Loucy (cell line): ENCODE measurements around the gene SRPK3.

Experiments
- H2AFZ ChIP-seq: fragments of 200-600 bp; sonication (generic); 2 replicates; pipeline ENCODE4 v1.6.0; 2016; ENCODE audit warnings: antibody characterized with exemption, mild to moderate bottlenecking, low read length, moderate library complexity
- H3F3A ChIP-seq: fragments of 200-600 bp; 2 replicates; pipeline ENCODE4 v1.6.0; 2016; ENCODE audit warnings: antibody characterized with exemption, low read depth, mild to moderate bottlenecking
- H3K27me3 ChIP-seq: fragments of 200-600 bp; sonication (generic); 2 replicates; pipeline ENCODE4 v1.6.1; 2014; ENCODE audit warnings: low read length, mild to moderate bottlenecking; ENCODE audit not compliant: insufficient read depth, poor library complexity, severe bottlenecking
- H3K36me3 ChIP-seq: fragments of 200-600 bp; sonication (generic); 2 replicates; pipeline ENCODE4 v1.6.1; 2016; ENCODE audit warnings: low read length; ENCODE audit not compliant: insufficient read depth
- H3K4me1 ChIP-seq: fragments of 200-600 bp; sonication (generic); 2 replicates; pipeline ENCODE4 v1.5.1; 2014; ENCODE audit warnings: low read length, mild to moderate bottlenecking; ENCODE audit not compliant: insufficient read depth, poor library complexity, severe bottlenecking
- H3K4me2 ChIP-seq: fragments of 200-600 bp; sonication (generic); 2 replicates; pipeline ENCODE4 v1.6.0; 2014; ENCODE audit warnings: antibody characterized with exemption, low read length, low read depth, mild to moderate bottlenecking; ENCODE audit not compliant: poor library complexity, severe bottlenecking
- H3K4me3 ChIP-seq: fragments of 200-600 bp; sonication (generic); 2 replicates; pipeline ENCODE4 v1.5.1; 2014; ENCODE audit warnings: low read length, mild to moderate bottlenecking, mixed read lengths; ENCODE audit not compliant: poor library complexity, severe bottlenecking
- H3K79me2 ChIP-seq: fragments of 200-600 bp; sonication (generic); 2 replicates; pipeline ENCODE4 v1.6.1; 2014; ENCODE audit warnings: low read length; ENCODE audit not compliant: insufficient read depth
- H3K9ac ChIP-seq: fragments of 200-600 bp; sonication (generic); 2 replicates; pipeline ENCODE4 v1.6.0; 2014; ENCODE audit warnings: mild to moderate bottlenecking, low read depth, low read length, moderate library complexity; ENCODE audit not compliant: poor library complexity, severe bottlenecking
- H3K9me2 ChIP-seq: fragments of 200-600 bp; sonication (generic); replicated peaks from 2 replicates; pipeline ENCODE4 v1.6.1; 2016; ENCODE audit warnings: low read depth, low read length, mixed read lengths
- H3K9me3 ChIP-seq: fragments of 200-600 bp; sonication (generic); 2 replicates; pipeline ENCODE4 v1.6.1; 2014; ENCODE audit warnings: mild to moderate bottlenecking, antibody characterized with exemption, low read length, low read depth; ENCODE audit not compliant: insufficient read depth
- H4K20me1 ChIP-seq: fragments of 200-600 bp; sonication (generic); 2 replicates; pipeline ENCODE4 v1.6.0; 2014; ENCODE audit warnings: antibody characterized with exemption, low read length, mild to moderate bottlenecking; ENCODE audit not compliant: insufficient read depth, poor library complexity, severe bottlenecking
- EZH2phosphoT487 ChIP-seq: fragments of 200-600 bp; IDR thresholded peaks from 2 replicates; pipeline ENCODE4 v1.6.1; 2018; ENCODE audit warnings: antibody characterized with exemption, mild to moderate bottlenecking, moderate library complexity, borderline replicate concordance
- TF ChIP-seq, protein P1 (sequence below): fragments of 200-600 bp; sonication (generic); conservative IDR thresholded peaks from 2 replicates; pipeline ENCODE4 v1.5.1; 2014; ENCODE audit warnings: mild to moderate bottlenecking, antibody characterized with exemption, low read length

Gene SRPK3

DNA sequence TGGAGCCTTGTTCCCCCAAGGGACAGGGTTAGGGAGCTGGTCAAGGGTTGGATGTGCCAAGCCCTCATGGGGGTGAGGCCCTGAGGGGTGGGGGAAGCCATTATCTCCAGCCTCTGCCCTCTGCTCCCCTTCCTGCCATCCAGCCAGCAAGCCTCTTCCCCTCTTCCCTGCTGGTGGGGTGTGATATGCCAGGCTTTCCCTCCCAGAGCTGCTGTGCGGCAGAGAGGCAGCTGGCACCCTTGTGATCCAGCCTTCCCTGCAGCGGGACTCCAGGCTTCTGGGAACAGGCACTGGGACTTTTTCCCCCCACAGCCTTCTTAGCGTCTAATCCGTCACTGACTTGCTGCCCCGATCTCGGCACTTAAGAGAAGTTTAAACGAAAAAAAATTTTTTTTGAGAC, 19.9 kb downstream of the SRPK3 start:
- no peak overlapping the region for H3K9ac ChIP-seq
- H3K79me2 ChIP-seq: peaks cover 20% of the 10 kb centered on the region
- no peak overlapping the region for H2AFZ ChIP-seq
- no peak for TF ChIP-seq EZH2phosphoT487
- TF ChIP-seq, protein P1, sequence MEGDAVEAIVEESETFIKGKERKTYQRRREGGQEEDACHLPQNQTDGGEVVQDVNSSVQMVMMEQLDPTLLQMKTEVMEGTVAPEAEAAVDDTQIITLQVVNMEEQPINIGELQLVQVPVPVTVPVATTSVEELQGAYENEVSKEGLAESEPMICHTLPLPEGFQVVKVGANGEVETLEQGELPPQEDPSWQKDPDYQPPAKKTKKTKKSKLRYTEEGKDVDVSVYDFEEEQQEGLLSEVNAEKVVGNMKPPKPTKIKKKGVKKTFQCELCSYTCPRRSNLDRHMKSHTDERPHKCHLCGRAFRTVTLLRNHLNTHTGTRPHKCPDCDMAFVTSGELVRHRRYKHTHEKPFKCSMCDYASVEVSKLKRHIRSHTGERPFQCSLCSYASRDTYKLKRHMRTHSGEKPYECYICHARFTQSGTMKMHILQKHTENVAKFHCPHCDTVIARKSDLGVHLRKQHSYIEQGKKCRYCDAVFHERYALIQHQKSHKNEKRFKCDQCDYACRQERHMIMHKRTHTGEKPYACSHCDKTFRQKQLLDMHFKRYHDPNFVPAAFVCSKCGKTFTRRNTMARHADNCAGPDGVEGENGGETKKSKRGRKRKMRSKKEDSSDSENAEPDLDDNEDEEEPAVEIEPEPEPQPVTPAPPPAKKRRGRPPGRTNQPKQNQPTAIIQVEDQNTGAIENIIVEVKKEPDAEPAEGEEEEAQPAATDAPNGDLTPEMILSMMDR: no peak
- H3K4me2 ChIP-seq: no peak overlapping the region
- no peaks in the 10 kb centered on the region for H3K27me3 ChIP-seq
- H3F3A ChIP-seq: no peaks in the 10 kb centered on the region
- H3K9me2 ChIP-seq: no peaks in the 10 kb centered on the region
- H4K20me1 ChIP-seq: peaks cover 12% of the 10 kb centered on the region
- H3K4me1 ChIP-seq: peaks cover 6% of the 10 kb centered on the region
- H3K4me3 ChIP-seq: no peak overlapping the region
- H3K36me3 ChIP-seq: no peaks in the 10 kb centered on the region
- H3K9me3 ChIP-seq: no peaks in the 10 kb centered on the region

DNA sequence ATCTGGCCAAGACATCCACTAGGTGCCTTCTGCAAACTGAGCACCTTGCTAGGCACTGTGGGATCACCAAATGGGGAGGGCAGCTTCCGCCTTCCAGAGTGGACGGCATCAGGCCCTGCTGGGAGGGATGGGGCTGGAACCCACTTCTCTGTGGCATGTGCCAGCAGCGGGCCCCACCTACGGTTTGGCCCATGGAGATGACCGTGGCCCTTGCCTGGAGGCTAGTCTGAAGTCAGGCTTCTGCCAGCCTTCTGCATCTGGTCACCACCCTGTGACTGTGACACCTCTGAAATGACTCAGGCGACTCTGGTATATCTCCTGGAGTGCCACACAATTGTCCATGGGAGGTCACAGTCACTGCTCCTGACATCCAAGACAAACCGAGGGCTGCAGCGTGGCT, 20.8 kb downstream of the SRPK3 start:
- no peaks in the 10 kb centered on the region for H3K9me2 ChIP-seq
- H3K4me3 ChIP-seq: no peak overlapping the region
- no peaks in the 10 kb centered on the region for H3K36me3 ChIP-seq
- H3K9ac ChIP-seq: no peak overlapping the region
- H3F3A ChIP-seq: no peaks in the 10 kb centered on the region
- H3K4me2 ChIP-seq: no peak overlapping the region
- TF ChIP-seq, protein P1: no peak
- no peak for TF ChIP-seq EZH2phosphoT487
- no peak overlapping the region for H2AFZ ChIP-seq
- H3K79me2 ChIP-seq: peaks cover 11% of the 10 kb centered on the region
- H3K9me3 ChIP-seq: no peaks in the 10 kb centered on the region
- H3K4me1 ChIP-seq: no peaks in the 10 kb centered on the region
- no peaks in the 10 kb centered on the region for H3K27me3 ChIP-seq
- peaks cover 4% of the 10 kb centered on the region for H4K20me1 ChIP-seq

DNA sequence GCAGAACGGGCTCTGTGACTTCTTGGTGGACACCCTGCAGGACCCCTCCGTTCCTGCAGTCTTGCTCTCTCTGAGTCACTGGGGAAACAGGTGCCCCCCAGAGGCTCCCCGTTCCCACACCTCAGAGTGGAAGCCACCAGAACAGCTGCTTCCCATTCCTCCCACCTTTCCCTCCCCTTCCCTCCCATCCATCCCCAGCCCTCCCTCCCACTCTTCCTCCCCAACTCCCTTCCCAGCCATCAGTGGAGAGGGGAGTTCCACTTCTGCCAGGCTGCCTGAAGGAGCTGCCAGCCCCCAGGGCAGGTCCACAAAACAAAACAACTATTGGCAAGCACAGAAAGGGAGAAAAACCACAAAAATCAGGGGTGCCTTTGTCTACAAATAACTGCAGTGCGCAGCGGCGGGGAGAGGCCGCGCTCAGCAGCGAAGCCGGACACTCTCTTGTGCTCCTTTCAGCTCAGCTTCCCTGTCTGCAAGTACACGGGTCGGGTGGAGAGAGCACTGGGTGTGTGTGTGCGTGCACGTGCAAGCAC, 21.7 kb downstream of the SRPK3 start:
- no peak overlapping the region for H3K9ac ChIP-seq
- H3K9me2 ChIP-seq: no peaks in the 10 kb centered on the region
- peaks cover 2% of the 10 kb centered on the region; the same call in 1 of the 2 replicates for H3K79me2 ChIP-seq
- no peaks in the 10 kb centered on the region for H3K9me3 ChIP-seq
- H3K4me1 ChIP-seq: no peaks in the 10 kb centered on the region
- H4K20me1 ChIP-seq: no peaks in the 10 kb centered on the region
- no peaks in the 10 kb centered on the region for H3K36me3 ChIP-seq
- H3K4me3 ChIP-seq: no peak overlapping the region
- H3F3A ChIP-seq: no peaks in the 10 kb centered on the region
- no peaks in the 10 kb centered on the region for H3K27me3 ChIP-seq
- H2AFZ ChIP-seq: no peak overlapping the region
- TF ChIP-seq, protein P1: no peak
- TF ChIP-seq EZH2phosphoT487: no peak
- H3K4me2 ChIP-seq: no peak overlapping the region
